Amniotic stem cell (primary cell): Measurements from ENCODE around the gene FBXW10B.
A peak's percentile ranks its signal among the peaks of the same experiment; 100 is the strongest.
"Not testable (repeated sequence)": the region's sequence is repeated elsewhere in the genome, so short reads cannot be mapped to it uniquely, and the experiment has no call there.

Source experiments
- DNase-seq: peaks from one replicate; lab custom pipeline; 2025; lab: John Stamatoyannopoulos, UW

FBXW10B gene, protein sequence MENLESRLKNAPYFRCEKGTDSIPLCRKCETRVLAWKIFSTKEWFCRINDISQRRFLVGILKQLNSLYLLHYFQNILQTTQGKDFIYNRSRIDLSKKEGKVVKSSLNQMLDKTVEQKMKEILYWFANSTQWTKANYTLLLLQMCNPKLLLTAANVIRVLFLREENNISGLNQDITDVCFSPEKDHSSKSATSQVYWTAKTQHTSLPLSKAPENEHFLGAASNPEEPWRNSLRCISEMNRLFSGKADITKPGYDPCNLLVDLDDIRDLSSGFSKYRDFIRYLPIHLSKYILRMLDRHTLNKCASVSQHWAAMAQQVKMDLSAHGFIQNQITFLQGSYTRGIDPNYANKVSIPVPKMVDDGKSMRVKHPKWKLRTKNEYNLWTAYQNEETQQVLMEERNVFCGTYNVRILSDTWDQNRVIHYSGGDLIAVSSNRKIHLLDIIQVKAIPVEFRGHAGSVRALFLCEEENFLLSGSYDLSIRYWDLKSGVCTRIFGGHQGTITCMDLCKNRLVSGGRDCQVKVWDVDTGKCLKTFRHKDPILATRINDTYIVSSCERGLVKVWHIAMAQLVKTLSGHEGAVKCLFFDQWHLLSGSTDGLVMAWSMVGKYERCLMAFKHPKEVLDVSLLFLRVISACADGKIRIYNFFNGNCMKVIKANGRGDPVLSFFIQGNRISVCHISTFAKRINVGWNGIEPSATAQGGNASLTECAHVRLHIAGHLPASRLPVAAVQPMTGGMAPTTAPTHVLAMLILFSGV

DNA sequence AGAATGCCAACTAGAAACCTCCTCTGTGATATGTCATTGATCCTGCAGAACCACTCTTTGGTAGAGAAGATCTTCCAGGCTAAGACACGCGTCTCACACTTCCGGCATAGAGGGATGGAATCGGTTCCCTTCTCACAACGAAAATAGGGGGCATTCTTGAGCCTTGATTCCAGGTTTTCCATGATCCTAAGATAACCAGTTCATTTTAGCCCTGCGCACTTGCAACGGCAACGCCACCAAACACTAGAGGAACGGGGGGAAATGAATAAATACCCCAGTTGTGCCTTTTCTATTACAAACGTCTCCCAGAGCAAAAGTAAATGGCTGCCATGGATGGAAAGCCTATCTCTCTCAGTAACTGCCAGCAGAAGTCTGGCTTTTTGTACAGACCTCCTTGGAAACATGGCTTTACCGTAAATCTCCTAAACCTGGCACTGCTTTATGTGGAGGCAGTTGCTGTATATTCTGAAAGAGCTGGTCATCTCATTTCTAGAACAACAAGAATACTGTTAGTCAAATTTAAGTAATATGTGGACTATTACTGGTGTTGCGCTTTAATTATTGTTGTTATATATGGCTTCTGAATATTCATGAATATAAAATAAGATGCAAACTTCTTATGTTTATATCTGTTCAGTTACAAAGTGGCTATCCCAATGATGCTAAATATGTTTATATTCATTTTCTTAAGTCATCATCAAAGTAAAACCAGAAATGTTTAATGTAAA, at the start of gene FBXW10B:
TSS of gene FBXW10B (minus strand) at position 374 of the 728 bp plus-strand sequence. CDS start at position 182, 192 bp downstream.
- not testable (repeated sequence) for DNase-seq

DNA sequence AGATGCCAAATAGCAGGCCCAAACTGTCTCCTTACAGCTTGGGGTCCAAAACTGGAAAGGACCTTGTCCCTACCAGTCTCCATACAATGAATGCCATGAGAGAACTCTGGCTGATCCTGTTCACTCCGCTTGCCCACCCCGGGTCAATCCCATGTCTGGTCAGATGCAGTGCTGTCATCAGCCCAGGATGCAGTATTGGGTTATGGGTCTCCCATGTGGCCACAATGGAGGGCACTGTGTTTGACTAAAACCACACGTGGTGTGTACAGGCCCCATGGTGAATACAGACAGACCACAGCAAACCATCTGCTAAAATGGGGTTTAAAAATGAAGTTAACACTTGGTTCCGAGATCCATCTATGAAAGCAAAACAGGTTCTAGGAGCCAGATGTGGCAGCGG, 44.2 kb upstream of the FBXW10B start:
- no peak for DNase-seq

DNA sequence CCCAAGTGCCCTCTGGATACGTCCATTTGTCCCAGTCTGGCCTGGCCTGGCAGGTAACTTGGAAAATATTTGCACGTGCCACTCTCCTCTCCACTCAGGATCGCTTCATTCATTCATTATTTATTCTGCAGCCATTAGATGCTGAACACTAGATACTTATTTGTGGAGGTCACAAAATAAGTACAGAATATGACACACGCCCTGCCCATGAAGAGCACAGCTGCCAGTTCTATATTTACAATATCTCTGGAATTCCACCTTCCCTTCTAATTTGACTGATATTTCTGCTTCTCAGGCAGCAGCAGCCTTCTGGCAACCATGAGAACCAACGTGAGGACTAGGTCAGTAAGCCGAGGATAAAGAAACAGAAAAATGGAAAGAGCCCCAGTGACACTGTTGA, 43.7 kb upstream of the FBXW10B start:
- no peak for DNase-seq

DNA sequence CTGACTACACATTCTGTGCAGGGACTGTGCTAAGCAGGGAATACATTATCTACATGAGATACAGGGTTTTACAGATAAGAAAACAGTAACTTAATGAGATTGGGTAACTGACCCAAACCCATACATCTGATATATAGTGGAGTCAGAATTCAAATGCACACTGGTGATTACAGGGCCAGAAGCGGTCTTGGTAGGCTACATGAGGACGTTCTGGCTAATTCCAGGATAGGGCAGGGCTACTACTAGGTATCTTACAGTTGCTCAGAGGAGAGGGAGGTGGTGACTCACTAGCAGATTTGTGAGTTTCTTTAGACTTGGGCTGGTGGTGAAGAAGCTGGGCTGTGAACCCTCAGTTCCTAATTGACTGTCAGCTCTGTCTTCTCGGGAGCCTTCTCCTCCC, 43.2 kb upstream of the FBXW10B start:
- no peak for DNase-seq

DNA sequence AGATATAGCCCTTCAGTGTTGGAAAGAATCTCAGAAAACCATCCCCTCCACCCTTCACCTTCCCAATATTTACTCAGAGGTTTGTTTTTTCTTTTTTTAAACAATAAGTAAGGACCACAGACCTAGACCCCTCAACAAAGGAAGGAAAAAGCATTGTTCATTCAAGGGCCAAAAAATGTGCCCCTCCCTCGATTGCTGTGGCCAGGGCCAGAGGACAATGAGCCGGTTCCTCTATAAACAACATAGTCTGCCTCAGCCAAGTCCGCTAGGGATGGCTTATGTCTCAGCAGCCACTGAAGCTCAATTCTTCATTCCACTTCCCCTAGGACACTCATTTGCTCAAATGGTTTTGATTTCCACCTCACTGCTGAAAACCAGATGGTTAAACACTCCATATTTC, 40.6 kb upstream of the FBXW10B start:
- DNase-seq: no peak

DNA sequence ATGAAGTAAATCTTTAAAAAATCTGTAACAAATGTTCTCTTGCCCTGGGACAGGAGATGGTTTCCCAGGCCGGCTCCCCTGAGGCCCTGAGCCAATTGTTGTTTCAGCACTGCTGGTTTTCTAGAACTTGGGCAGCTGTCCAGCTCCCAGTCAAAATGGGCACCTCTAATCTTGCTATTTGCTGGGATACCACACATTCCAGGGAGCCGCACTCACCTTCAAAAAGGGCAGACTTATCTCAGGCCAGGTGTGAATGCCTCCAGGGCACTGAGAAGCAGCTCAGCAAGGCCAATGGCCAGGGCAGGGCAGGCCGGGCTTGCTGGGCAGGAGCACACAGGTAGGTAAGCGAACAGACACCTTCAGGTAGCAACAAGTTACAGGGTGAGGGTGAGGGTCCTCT, 40.2 kb upstream of the FBXW10B start:
- no peak for DNase-seq

DNA sequence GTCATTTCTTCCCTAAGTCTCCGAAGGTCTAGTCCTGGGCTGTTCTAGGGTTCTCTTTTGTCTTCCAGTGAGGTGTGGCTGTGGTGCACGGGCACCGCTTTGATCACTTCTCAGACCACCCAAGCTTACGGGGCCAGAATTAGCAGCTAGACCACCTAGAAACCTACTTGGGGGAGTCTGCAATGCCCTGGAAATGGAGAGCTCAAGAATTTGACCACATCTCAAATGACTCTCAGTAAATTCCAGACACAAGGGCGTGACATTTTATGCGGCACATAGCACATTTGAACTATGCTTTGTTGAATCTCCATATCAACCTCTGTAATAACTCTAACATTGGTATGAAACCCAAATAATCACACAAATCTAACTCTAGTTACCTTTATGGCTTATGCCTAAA, 39.7 kb upstream of the FBXW10B start:
- no peak for DNase-seq

DNA sequence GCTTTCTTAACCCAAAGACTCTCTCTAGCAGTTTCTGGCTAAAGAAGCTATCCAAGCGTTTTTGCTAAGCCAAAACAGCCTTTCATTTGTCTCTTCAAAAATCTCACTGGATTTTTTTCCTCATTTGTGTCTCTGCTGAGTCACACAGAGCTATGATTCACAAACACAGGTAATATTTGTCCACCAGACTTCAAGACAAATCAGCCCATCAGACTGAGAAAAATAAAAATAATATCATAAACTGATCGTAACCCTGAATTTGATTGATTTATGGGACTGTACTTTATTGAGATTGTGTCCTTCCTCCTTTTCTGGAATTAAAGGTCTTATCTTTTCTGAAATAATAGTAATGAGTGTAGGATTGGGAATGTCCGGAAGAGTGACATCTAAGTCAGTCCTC, 38.8 kb upstream of the FBXW10B start:
- no peak for DNase-seq

DNA sequence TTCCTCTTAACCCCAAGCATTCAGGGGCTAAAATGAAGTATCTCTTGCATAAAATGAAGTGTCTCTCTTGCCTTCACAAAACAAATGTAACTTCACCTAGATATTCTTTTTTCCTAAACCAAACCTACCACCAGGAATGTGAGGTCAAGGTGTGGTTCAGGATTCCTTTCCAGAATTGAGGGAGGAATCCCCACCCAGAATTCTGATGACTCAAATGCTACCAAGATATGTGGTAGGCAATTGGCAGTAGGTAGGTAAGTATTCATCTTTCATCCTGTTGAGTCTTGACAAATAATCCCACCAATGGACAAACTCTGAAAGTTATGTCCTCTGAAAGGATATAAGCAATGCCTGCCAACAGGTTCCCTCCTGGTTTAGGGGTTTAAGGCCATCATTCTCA, 38.4 kb upstream of the FBXW10B start:
- DNase-seq: no peak

DNA sequence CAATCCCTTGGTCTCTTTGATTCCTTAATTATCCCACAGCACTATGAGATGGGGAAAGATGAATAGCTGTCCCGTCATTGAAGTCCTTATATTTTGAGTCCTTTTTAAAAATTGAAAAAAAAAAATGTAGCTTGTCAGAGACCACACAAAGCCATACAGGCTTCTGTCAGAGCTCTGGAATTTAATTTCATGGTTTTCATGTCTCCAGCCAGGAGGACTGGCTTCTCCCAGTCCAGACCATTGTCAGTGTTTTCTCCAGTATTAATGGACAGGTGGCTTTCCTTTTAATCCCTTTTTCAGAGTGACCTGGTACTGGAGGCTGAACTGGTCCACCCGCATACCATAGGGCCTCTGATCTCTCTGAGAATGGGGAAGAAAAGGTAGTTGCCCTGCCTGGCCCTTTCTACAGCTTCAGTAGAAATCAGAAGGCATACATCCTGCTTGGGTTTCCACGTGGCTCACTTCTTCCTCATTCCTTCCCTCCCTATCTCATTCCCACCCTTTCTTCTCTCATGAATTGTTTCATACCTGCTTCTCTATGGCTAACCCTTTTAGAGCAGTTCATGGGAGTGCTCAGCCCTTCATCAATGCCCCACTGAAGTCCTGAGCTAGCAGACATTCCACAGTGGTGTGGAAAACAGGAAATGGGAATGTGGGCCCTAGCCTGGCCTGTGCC, 35.5 kb upstream of the FBXW10B start:
- DNase-seq: no peak

DNA sequence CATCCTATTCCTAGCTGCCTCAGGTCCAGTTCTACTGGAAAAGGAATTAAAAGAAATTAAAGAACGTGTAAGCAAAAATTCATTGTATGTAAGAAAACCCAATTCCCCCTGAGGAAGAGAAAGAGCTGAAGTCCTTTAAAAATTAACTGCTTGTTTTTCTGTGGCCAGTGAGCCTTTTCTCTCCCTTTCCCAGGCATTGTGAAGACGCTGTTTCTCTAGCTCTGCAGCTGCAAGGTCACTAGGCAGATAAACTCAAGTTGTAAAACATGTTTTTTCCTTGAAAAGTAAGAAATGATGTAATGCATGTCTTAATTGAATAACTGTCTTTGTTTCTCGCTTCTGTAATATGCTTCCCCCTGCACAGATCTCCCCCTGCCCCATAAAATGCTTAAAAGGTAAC, 34.9 kb upstream of the FBXW10B start:
- DNase-seq: not testable (repeated sequence)

DNA sequence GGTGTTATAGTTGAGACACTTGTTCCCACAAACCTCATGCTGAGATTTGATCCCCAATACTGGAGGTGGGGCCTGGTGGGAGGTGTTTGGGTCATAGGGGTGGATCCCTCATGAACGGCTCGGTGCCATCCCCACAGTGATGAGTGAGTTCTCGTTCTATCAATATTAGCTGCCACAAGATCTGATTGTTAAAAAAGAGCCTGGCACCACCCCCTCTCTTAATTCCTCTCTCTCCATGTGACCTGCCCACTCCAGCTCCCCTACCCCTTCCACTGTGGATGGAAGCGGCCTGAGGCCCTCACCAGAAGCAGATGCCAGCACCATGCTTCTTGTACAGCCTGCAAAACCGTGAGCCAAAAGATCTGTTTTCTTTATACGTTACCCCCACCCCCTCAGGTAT, 33.5 kb upstream of the FBXW10B start:
- no peak for DNase-seq

DNA sequence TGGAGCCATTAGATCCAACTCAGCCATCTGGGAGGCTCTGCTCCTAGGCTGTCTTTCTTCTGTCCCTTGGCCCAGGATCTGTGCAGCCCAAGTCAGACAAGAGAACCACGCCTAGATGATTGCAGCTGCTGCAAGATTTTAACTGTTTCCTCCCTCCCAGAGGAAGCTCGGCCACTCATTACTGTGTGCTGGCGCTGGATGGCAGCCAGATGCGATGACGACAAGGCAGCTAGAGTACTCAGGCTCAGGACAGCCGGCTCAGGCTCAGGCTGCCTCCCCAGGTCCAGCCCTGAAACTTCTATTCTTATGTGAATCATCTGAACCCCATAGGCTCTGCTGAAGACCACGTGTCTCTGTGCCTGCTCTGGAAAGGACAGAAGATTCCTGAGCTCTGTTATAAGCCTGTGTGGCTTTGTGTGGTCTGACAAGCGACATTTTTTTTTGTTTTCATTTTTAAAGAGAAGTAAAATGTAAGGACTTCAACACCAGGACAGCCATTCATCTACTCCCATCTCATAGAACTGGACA, 32.1 kb upstream of the FBXW10B start:
- DNase-seq: peak; percentile 96

DNA sequence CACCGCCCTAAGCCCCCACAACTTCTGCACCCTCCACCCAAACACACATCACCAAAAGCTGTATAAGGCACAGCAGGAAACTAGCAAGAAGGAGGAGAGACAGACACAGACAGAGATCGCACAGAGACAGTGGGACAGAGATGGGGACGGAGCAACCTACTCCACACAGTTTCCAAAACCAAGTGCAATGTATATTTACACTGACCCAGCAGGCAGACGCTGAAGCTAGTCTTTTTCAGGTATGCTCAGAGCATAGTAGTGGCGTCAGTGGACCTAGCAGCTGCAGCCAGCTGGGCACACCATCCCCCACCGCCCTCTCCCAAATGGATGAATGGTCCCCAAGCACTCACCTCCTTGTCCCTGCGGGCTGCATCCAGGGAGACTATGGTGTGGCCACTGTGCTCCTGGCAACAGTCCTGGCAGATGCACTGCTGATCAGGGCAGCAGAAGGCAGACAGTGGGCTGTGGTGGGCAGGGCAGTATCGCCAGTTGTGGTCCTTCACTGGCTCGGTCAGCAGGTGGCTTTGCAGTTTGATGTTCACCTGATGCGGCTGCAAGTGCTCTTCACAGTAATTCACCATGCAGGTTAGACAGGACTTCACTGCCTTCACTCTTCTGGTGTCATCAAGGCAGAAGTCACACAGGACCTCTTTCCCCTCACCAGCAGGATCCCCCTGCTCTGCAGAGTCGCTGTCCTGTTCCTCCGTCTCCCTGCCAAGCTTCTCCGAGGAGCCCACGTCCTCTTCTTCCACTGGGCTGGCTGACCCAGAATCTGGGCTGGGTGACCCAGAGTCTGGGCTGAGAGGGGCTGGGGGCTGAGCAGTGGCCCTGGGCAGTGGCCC, 31.5 kb upstream of the FBXW10B start:
- no peak for DNase-seq

DNA sequence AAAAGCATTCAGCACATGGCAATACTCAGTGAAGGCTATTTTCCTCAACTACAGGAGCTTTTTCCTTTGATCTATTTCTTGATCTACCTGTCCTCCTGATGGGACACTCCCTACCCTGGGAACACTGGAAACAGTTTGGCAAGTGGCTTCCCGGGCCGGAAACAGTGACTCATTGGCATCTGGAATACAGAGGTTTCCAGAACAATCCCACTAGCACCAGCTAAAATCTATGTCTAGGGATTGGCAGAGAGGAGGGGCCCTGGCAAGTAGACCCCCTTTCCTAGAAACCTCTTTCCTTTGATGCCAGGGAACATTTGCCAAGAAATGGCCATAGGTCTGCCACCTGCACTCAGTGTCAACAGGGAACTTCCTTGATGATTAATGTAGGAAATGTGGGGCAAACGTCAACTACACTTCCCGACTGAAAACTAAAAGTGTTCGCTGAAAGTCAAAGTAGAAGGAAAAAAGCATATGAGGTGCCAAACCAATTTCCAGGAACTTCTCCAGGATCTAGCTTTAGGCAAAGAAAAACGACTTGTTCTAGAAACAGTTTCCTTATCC, 30.4 kb upstream of the FBXW10B start:
- DNase-seq: no peak

DNA sequence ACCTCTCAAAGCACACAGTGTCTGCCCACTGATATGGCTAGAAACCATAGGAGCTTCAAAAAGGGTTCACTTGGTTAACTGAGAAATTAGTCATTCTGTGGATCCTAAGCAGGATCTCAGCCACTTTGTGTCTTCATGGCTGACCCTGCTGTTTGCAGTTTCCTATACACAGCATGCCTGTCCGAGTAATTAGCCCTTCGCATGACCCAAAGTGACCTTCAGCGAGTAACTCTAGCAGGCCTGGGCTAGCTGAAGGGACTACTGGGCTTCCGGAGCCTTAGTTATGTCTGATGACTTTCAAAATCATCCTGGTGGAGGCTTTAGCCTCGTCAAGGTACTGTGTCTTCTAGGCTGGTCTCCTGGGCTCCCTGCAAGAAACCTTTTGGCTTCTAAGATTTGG, 28.9 kb upstream of the FBXW10B start:
- no peak for DNase-seq

DNA sequence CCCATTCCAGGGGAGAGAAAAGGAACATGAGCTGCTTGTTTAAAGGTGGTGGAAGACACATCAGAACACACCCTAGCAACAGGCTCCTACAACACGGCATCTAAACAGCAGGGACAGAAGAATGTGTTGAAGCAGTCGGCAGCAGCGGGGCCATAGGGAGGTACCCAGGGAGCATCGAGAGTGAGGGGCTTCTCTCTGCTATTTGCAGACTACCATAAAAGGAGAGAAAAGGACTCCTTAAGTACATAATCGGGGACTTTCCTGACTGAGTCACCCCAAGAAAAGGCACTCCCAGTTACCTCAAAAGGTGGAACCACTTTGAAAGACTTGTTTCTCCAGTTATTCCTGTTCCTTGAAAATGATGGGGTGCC, 26.4 kb upstream of the FBXW10B start:
- not testable (repeated sequence) for DNase-seq

DNA sequence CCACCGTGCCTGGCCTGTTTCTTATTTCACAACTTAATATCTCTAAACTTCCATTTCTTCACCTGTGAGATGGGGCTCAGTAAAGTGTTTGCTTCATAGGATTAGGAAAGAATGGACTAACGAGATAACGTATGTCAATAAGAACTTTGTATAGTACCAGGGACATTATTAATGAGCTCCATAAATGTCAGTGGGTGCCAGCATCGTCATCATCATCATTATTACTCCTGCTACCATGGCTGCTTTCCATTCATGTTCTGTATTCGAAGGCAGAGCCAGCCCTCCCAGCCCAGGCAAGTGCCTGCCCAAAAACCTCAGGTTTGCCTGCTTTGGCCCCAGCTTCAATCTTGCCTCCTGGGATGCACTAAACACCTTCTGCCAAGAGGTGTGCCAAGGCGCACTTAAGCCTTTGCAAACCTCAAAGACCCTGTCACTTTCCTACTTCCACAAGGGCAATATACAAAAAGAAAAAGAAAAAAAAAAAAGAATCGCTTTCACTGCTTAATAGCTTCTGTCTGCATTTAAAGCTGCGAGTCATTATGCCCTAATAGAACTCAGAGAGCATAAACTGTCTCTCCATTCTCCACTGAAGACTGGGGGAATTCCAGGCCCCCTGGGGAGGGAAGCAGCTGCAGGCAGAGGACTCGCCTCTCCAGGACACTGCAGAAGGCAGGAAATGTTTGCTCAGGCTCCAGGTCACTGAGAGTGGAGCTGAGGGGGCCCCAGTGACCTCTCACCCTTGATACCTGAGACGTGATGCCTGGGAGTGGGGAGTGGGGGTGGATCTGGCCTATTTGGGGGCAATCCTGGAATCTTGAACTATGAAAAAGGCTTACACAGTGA, 25.8 kb upstream of the FBXW10B start:
- DNase-seq: not testable (repeated sequence)

DNA sequence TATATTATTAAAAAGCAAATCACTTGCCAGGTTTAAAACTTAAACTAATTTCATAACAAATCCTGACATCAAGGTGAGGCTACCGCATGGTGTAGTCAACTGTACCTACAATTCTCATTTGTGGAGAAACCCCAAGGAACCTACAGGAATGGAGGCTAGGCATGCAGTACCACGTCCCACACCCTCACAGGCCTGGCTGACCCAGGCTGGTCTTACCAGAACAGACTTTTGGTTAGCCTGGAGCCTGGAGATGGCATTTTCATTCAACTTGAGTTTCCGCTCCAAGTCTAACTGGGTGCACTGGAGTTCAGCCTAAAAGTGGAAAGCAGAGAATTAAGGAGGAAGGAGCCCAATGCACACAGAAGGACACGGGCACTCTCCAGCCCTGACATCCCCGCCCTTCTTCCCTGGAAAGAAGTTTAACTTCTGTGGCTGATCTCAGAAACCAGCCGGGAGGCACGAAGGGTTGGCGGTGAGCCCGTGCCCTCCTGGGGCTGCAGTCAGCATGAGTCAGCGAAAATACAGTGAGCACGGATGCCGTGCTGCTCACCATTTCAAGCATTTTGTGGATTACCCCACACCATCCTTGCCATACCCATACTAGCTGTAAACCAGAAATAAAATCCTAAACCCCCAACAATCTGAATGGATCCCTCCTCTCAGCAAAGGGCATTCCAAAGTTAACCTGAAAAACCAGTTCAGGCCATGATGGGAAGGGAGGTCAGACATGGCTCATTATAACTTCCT, 23.2 kb upstream of the FBXW10B start:
- not testable (repeated sequence) for DNase-seq
